Measurements from ENCODE around the gene PARD3B. TPM values are rescaled to one million over a fixed set of nuclear protein-coding genes. Genes with fewer than 3 reads are reported as not detected.

Gene PARD3B
- total and polyA plus RNA-seq, 2 of the 4 experiments (the other 2 are of a cell fraction): 3.3 to 15.6 TPM

DNA sequence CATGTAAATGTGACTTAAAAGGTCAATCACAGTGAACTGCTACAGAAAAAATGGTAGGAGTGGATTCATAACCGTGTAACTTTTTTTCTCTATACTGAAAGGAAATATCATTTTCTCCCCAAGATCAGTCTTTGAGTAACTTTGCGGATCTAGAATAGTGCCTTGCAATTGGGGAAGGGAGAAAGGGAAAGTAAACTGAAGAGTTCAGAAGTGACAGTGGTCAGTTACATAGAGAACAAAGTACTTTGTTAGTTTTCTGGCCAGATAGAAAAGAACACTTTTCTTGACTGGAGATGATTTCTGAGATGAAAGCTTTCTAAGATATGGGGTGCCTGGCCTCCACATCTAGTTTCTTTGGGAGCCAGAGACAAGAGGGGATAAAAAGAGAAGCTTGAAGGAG lies 26.6 kb downstream of the PARD3B start:
- Histone ChIP-seq H3K56ac (ENCODE audit: extremely low read depth, insufficient read depth, low read length) (no peak overlapping the region), H2BK120ac (ENCODE audit: low read depth, low read length) (no peak overlapping the region), H4K20me1 (ENCODE audit: insufficient read depth, low read length) (peaks cover 24% of the 10 kb centered on the region), H3K18ac (ENCODE audit: low read depth, low read length) (no peak overlapping the region), H3K23ac (ENCODE audit: low read depth, low read length) (no peak overlapping the region), H3K9ac (ENCODE audit: low read depth, low read length) (no peak overlapping the region), H4K8ac (ENCODE audit: low read depth in 2 of 2, low read length in 2 of 2) (no peak overlapping the region), H3K14ac (replicated peaks; ENCODE audit: low read depth, low read length) (no peak overlapping the region), H3K9me3 (ENCODE audit: control insufficient read depth, insufficient read depth, low read length) (no peaks in the 10 kb centered on the region), H2AFZ (replicated peaks; ENCODE audit: low read length, poor library complexity) (no peak overlapping the region), H3K27ac (ENCODE audit: insufficient read depth, low read length) (no peak overlapping the region), H2BK20ac (ENCODE audit: low read depth, low read length) (no peak overlapping the region), H3K79me1 (ENCODE audit: low read depth in 1 of 2, low read length in 2 of 2) (peaks cover 32 to 61% of the 10 kb centered on the region in 2 experiments), H3K36me3 (ENCODE audit: control insufficient read depth, insufficient read depth, low read length) (no peaks in the 10 kb centered on the region), H4K91ac (ENCODE audit: insufficient read depth, low read depth, low read length) (no peak overlapping the region), H3K4me1 (ENCODE audit: control insufficient read depth, insufficient read depth, low read length) (no peaks in the 10 kb centered on the region), H3K4me3 (ENCODE audit: insufficient read depth, low read depth, low read length) (no peak overlapping the region), H3K4me2 (ENCODE audit: low read depth, low read length) (no peak overlapping the region), H2BK5ac (ENCODE audit: low read depth, low read length, poor library complexity, severe bottlenecking) (no peak overlapping the region), H4K5ac (ENCODE audit: low read depth, low read length) (no peak overlapping the region; the same call in 1 of the 2 replicates), H3K4ac (ENCODE audit: low read depth, low read length) (no peak overlapping the region), H3K27me3 (ENCODE audit: control insufficient read depth, insufficient read depth, low read length) (no peaks in the 10 kb centered on the region), H2AK5ac (ENCODE audit: low read depth, low read length) (no peak overlapping the region), H2AK9ac (replicated peaks; ENCODE audit: low read depth, low read length, poor library complexity) (no peak overlapping the region), H3K9me1 (ENCODE audit: insufficient read depth, low read length) (peaks cover 8% of the 10 kb centered on the region; the same call in 1 of the 2 replicates), H2BK15ac (ENCODE audit: low read depth, low read length) (no peak overlapping the region)
- ChIA-PET POLR2A (ENCODE audit: unreplicated experiment) (no interaction called here), CTCF (no interaction called here)
- no CpG with 5 or more reads among the region's 2 CpGs for WGBS, 2 experiments (ENCODE audit: extremely low coverage in 2 of 2, insufficient read length in 1 of 2)
- dilution Hi-C loops (cut with HindIII; ENCODE audit: low sequenced_read_pairs, unreplicated experiment): no loop called here
- in situ Hi-C loops (cut with MboI; ENCODE audit: low sequenced_read_pairs): no loop called here
- BruUV-seq (replicated peaks): no TSS peak
- TF ChIP-seq SMC3 (IDR thresholded peaks at IDR 0.05; ENCODE audit: low read depth, low read length): no peak
- DNase-seq: no peak
- ATAC-seq (ENCODE audit: low read depth): no peak
- intact Hi-C loops (cut with micrococcal nuclease): no loop called here
